HFFc6 (cell line): ENCODE measurements around the gene OTOS. TPM values are rescaled to one million over a fixed set of nuclear protein-coding genes. Genes with fewer than 3 reads are reported as not detected.

Source experiments
- DNase-seq: peaks from one replicate; pipeline ENCODE4 v3.0.0-alpha.2; 2018
- H3K27ac Mint-ChIP-seq: 2 replicates; pipeline ENCODE4 v1.8.0; 2020; ENCODE audit warnings: mild to moderate bottlenecking, mixed read lengths
- H3K27me3 Mint-ChIP-seq: 2 replicates; pipeline ENCODE4 v1.8.0; 2021; ENCODE audit warnings: mild to moderate bottlenecking, moderate library complexity, mixed read lengths; ENCODE audit not compliant: insufficient read depth
- H3K36me3 Mint-ChIP-seq: 2 replicates; pipeline ENCODE4 v1.8.0; 2021; ENCODE audit warnings: low read depth, mixed read lengths
- H3K4me1 Mint-ChIP-seq: 2 replicates; pipeline ENCODE4 v1.8.0; 2020; ENCODE audit warnings: low read depth, mixed read lengths
- H3K4me3 Mint-ChIP-seq: 2 replicates; pipeline ENCODE4 v1.8.0; 2020; ENCODE audit warnings: mild to moderate bottlenecking, moderate library complexity, mixed read lengths
- H3K9me3 Mint-ChIP-seq: 2 replicates; pipeline ENCODE4 v1.8.0; 2020; ENCODE audit warnings: mild to moderate bottlenecking, mixed read lengths
- CTCF ChIP-seq: fragments of 200-600 bp; sonication (generic); IDR thresholded peaks from 2 replicates; pipeline ENCODE4 v1.5.0; 2021; ENCODE audit warnings: antibody characterized with exemption, mild to moderate bottlenecking
- total RNA-seq, 6 experiments: library from RNA; stranded (reverse); fragmentation: NEBNext Ultra II Directional; extraction: Animal tissue kit (Norgen Biotek cat#: 25700); gene quantifications; 2 replicates in 1 of 6; 3 replicates in 5 of 6; pipeline ENCODE4 v1.2.3, GENCODE V29; 2021

The OTOS gene
- total RNA-seq, 6 experiments from 2014 or later = 0.27 to 0.43 TPM; not detected in 4

- Mint-ChIP-seq H3K4me3 (no peak overlapping the region), H3K4me1 (no peaks in the 10 kb centered on the region), H3K36me3 (no peaks in the 10 kb centered on the region), H3K9me3 (no peaks in the 10 kb centered on the region; the same call in 1 of the 2 replicates), H3K27ac (no peak overlapping the region), H3K27me3 (peaks cover 14% of the 10 kb centered on the region)
- no peak for DNase-seq
- no peak for TF ChIP-seq CTCF
Observed at GRCh38 chr2:240160291-240161086, 20.0 kb upstream of the OTOS start.

GRCh38 chr2:240159251-240159839 is 18.9 kb upstream of the OTOS start:
- TF ChIP-seq CTCF = no peak
- no peaks in the 10 kb centered on the region for H3K36me3 Mint-ChIP-seq
- no peak overlapping the region for H3K27ac Mint-ChIP-seq
- no peaks in the 10 kb centered on the region; the same call in 1 of the 2 replicates for H3K9me3 Mint-ChIP-seq
- H3K27me3 Mint-ChIP-seq = peaks cover 10% of the 10 kb centered on the region
- H3K4me1 Mint-ChIP-seq = no peaks in the 10 kb centered on the region
- DNase-seq = no peak
- no peak overlapping the region for H3K4me3 Mint-ChIP-seq

GRCh38 chr2:240157147-240157470 is 16.7 kb upstream of the OTOS start:
- peaks cover 21% of the 10 kb centered on the region for H3K27me3 Mint-ChIP-seq
- no peak overlapping the region for H3K27ac Mint-ChIP-seq
- no peak overlapping the region for H3K4me3 Mint-ChIP-seq
- H3K9me3 Mint-ChIP-seq = peaks cover 5% of the 10 kb centered on the region; the same call in 1 of the 2 replicates
- no peak for DNase-seq
- no peaks in the 10 kb centered on the region for H3K4me1 Mint-ChIP-seq
- no peaks in the 10 kb centered on the region for H3K36me3 Mint-ChIP-seq
- no peak for TF ChIP-seq CTCF

- Mint-ChIP-seq H3K4me1 (no peaks in the 10 kb centered on the region), H3K36me3 (no peaks in the 10 kb centered on the region), H3K4me3 (no peak overlapping the region), H3K9me3 (peaks cover 5% of the 10 kb centered on the region; the same call in 1 of the 2 replicates), H3K27ac (no peak overlapping the region), H3K27me3 (peaks cover 27% of the 10 kb centered on the region)
- DNase-seq = no peak
- TF ChIP-seq CTCF = no peak
Observed at GRCh38 chr2:240156435-240157146, 16.1 kb upstream of the OTOS start.

- Mint-ChIP-seq H3K4me1 (no peaks in the 10 kb centered on the region), H3K4me3 (no peak overlapping the region), H3K36me3 (no peaks in the 10 kb centered on the region), H3K27ac (no peak overlapping the region), H3K27me3 (peaks cover 29% of the 10 kb centered on the region), H3K9me3 (peaks cover 5% of the 10 kb centered on the region; the same call in 1 of the 2 replicates)
- DNase-seq = no peak
- no peak for TF ChIP-seq CTCF
Observed at GRCh38 chr2:240155745-240156390, 15.4 kb upstream of the OTOS start.
